ENCODE data around the gene PCGF3.

DNA sequence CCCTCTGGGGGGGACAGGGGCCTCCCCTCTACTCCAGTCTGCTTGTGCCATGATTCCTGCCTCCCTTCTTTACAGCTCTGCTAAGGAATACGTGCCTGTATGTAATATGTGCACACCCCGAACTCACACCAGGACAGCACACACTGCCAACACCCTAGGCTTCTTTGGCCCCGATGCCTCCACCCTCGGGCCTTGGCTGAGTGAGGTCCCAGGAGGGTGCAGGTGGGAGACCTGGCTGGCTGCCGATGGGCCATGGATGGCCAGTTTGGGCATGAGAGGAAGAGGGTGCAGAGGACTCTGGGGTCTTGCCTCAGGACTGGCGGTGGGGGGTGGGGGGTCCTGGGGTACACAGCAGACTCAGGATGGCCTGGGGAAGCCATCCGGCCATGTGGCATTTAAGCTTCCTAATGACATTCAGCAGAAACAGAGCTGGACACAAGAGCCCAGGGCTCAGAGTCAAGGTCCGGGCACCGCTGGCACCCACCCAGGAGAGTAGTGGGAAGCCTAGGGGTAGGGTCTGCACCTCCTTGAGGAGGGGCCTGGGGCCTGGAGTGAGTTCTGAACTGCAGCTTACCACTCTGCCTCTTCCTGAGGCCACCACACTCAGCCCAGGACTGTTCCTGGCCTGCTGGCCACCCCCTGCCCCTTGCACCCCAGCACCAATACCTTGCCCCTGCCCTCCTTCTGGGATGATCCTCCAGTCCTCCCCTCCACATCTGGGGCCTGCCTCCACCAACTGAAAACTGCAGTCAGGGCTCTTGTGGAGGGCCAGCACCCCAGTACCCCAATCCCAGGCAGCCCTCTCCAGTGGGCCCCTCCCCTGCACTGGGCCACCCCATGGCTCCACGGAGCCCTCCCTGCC lies 2.1 kb upstream of the PCGF3 start:
- TF ChIP-seq, protein P1, sequence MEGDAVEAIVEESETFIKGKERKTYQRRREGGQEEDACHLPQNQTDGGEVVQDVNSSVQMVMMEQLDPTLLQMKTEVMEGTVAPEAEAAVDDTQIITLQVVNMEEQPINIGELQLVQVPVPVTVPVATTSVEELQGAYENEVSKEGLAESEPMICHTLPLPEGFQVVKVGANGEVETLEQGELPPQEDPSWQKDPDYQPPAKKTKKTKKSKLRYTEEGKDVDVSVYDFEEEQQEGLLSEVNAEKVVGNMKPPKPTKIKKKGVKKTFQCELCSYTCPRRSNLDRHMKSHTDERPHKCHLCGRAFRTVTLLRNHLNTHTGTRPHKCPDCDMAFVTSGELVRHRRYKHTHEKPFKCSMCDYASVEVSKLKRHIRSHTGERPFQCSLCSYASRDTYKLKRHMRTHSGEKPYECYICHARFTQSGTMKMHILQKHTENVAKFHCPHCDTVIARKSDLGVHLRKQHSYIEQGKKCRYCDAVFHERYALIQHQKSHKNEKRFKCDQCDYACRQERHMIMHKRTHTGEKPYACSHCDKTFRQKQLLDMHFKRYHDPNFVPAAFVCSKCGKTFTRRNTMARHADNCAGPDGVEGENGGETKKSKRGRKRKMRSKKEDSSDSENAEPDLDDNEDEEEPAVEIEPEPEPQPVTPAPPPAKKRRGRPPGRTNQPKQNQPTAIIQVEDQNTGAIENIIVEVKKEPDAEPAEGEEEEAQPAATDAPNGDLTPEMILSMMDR (IDR thresholded peaks at IDR 0.05) = no peak
- no peak for TF ChIP-seq POLR2A (IDR thresholded peaks at IDR 0.05)
